Right forelimb (tissue), 1 donor: ENCODE data around the gene CD58.

Source experiments
- DNase-seq: peaks from one replicate; pipeline ENCODE4 v3.0.0-alpha.2; 2018

Gene CD58

DNA sequence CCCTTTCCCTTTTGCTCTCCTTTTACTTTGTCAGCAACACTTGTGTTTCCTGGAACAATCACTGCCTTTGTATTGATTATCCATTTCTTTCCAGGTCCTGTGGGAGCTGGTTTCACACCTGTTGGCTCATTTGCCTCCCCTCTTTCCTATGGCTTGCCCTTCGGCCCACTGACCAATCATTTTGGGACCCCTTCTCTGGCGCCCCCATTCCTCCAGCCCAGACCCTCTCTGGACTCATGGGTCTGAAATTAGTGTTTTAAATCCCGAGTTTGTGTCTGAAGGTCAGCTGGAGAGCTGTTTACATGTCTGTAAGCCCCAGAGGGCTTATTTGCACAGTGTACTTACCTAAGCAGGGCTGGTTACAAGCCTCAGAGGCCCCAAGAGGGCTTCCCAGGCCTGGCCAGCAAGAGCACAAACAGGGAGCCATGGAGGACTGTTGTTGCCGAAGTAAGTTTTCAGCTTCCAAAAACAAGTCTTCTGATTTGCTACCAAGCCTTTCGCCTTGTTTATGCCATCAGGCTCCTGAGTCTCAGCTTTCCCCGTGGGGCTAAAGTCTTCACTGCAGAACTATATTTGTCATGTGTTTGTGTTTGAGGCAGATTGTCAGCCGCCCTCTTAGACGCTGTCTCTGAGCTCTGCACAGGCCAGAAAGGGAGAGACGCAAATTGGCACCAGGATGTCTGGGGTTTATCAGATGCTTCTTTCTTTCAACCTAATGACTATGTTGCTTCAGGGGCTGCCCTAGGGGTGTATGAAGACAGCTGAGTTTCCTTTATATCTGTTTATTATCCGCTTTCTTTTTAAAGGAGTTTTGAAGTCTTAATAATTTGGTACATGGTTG, 104.8 kb downstream of the CD58 start:
- no peak for DNase-seq

DNA sequence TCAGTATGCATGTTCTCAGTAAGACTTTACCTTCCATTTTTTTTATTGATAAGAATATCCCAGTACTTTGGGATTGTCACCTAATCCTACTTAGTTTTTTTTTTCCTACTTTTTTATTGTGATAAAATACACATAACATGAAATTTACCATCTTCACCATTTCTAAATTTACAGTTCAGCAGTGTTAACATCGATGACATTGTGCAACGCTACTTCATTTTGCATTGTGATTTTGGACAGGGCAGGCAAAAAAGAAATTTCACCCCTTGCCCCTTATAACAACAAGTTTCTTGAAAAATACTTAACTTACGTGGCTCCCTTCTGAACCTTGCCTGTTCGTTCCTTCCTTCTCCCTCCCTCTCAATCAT, 105.4 kb downstream of the CD58 start:
- DNase-seq: no peak
